Epidermal melanocyte (primary cell): ENCODE data around the gene CSNK2A1.
A peak's percentile ranks its signal among the peaks of the same experiment; 100 is the strongest.

Source experiments
- DNase-seq: peaks from one replicate; pipeline ENCODE4 v3.0.0; 2011; ENCODE audit warnings: low spot score; ENCODE audit not compliant: insufficient read length

CSNK2A1 gene

DNA sequence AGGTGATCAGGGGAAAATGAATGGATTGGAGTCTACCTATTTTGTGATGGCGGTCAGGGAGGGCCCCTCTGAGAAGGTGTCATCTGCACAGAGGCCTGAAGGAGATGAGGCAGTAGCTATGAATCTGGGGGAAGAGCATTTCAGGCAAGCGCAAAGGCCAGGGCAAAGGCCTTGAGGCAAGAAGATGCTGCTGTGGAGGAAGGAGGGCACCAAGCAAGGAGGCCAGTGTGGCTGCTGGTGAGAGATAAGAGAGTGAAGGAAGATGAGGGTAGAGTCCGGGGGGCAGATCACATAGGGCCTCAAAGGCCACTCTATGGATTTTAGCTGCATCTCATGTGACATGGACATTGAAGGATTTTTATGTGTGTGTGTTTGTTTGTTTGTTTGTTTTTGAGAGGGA lies 20.6 kb upstream of the CSNK2A1 start:
- DNase-seq: no peak

DNA sequence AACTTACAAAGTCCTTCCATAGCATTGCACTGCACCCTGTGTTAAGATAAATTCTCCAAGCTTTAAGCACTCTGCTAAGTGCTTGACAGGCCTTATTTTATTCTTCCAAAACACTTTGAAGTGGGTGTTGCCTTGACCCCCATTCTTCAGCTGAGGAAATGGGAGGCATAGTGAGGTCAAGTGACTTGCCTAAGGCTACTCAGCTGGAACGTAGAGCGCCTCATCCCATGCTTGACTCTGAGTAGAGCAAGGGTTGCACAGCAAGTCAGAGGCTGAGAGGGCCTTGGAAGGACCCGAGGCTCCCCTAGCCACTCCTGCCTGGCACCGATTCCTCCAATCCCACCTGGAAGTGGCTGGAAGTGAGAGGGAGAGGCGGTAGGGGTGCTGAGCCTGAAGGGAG lies 19.6 kb upstream of the CSNK2A1 start:
- no peak for DNase-seq

DNA sequence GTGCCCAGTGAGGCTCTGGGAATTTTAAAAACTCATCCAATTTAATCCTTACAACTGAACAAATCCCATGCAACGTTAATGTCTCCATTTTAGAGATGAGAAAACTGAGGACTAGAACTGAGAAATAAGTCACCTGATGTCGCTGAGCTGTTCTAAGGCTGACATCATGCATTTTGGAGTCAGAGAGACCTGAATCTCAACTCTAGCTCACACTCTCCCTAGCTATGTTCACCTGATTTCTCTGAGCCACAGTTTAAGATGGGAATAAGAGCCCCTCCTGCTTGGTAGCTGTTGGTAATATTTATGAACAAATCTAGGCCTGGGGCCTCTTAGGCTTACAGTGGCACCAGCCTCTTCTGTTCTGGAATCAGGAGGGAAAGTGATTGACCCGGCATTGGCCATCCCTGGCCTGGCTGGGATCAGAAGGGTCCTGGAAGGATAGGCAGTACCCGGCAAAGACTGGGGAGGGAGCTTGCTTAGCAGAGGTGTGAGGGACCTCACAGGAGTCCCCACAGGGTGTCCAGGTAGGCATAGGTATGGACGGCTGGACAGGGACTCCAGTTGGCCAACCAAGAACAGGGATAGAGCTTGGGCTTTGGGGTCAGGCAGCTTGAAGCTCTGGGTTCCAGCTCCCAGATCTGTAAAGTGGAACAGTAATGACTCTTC lies 18.8 kb upstream of the CSNK2A1 start:
- DNase-seq: no peak

DNA sequence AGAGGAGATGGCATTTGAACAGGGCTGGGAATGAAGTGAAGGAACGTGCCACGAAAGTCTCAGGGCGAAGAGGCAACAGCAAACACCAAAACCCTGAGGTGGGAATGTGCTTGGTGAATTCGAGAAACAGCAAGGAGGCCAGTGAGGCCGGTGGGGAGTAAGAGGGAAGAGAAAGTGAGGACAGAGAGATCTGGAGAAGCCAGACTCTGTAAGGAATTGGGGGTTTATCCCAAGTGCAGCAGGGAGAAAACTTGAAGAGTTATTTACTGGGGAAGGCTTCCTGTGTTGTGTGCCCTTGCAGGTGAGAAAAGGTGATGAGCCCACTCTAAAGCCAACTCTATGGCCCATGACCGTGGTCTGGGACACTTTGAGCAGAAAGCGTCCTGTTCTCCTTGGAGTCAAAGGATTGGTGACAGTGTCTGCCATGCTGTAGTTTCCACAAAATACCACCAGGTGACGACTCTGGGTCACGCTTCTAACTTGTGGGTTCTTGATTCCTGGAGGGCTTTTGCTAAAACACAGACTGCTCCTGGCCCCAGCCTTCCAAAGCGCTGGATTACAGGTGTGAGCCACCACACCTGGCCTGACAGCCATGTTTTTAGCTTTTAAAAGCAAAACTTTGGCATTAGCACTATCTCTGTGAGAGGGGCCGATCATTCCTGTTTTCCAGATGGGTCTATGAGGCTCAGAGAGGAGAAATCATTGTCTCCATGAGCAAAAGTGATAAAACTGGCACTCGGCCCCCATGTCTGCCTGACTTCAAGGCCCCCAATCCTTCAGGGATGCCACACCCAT lies 18.0 kb upstream of the CSNK2A1 start:
- DNase-seq: peak; percentile 76

DNA sequence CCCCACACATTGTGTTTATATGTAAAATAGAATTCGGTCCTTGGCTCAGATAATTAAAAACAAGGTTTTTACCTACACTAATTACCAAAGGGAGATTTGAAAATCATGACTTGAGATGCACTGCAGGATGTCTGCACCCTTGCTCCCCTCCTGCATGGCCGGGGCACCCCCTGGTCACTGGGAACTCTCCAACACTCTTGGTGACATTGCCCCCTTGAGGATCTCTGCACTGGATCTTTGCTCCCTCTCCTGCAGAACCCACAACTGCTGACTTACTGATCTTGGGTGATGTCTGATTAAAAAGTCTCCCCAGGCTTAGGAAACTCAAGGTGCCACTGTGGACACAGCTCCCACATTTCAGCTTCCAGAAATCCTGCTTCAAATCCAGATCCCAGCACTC lies 17.1 kb upstream of the CSNK2A1 start:
- DNase-seq: no peak

DNA sequence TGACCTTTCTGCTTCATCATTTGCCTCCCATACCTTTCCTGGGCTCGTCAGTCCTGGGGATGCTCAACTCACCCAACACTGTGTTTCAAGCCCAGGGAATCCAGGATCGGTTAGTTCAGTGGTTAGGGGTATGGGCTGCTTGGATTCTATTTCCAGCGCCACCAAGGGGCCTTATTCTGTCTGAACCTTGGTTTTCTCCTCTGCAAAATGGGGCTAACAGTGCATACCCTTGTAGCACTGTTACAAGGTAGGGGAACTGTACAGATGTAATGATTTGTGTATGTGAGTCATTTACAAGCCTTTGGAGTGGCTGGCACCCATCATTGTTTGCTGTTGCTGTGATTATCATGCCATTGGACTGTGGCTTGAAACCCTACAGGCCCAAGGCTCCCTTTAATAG lies 14.5 kb upstream of the CSNK2A1 start:
- DNase-seq: no peak

DNA sequence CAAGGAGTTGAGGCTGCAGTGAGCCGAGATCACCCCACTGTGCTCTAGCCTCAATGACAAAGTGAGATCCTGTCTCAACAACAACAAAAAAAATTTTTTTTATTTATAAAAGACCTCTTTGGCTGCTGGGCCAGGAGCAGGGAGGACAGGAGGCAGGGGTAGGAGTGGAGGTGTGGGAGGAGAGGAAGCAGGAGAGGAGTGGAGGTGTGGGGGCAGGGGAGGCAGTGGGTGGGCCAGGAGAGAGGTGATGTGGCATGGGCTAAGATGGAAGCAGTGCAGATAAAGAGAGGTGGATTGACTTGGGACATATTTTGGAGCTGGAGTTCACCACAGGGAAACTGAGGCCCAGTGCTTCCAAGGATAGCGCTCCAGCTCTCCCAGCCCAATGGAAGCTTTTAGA lies 13.4 kb upstream of the CSNK2A1 start:
- no peak for DNase-seq

DNA sequence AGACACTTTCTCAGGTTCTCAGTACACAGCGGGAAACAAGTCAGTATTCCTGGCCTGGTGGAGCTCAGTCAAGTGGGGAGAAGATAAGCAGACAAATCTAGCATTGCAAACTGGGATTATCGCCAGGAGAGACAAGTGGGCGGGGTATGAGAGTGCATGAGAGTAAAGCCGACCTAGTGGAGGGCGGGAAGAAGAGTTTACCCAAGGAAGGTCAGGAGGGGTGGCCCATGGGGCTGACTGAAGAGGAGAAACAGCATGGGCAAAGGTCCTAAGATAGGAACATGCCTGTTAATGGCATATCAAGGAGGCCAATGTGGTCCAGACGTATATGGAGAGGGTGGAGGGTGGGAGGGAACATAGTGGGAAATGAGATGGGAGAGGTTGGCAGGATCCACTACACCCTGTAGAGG lies 12.4 kb upstream of the CSNK2A1 start:
- DNase-seq: no peak

DNA sequence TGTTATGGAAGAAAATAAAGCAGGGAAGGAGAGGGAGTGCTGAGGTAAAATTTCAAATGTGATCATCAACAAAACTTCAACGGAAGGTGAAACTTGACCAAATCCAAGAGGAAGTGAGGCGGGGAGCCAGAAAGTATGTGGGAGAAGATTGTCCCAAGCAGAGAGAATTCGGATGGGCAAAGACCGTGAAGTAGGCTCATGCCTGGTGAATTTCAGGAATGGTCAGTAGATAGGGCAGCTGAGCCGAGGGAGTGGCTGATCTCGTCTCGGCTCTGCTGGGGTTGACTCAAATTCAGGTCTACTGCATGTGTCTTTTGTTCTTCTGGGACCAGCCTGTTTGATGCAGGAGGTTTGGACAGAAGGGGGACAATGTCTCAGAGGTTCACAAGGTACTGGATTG lies 7.0 kb upstream of the CSNK2A1 start:
- DNase-seq: no peak

DNA sequence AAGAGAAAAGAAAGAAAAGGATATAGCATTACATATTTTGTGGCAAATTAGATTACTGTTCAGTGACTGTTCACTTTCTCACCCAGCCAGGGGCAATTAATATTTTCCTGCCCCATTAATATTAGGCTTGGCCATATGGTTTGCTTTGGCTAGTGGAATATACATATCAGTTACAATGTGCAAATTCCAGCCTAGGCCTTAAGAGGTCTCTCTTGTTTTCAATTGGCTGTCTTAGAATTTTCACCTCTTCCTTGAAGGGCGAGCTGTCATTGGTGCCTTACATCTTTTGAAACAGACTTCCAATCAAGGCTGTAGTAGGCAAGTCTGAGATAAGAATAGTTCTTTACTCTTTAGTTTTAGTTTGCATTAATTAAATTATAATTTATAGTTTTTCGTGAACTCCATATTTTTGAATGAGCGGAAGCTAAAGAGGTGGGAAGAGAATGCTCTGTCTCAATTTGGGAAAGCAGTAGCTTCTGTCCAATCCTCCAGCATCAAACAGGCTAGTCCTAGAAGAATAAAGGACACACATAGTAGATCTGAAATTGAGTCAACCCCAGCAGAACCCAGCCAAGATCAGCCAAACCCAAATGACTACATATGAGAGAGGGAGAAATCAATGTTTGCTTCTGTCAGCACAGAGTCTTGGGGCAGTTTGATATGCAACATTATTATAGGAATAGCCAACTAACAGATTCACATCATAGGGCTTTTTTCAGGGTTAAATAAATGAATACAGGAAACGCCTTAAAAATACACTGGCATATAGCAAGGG lies 6.3 kb upstream of the CSNK2A1 start:
- no peak for DNase-seq

DNA sequence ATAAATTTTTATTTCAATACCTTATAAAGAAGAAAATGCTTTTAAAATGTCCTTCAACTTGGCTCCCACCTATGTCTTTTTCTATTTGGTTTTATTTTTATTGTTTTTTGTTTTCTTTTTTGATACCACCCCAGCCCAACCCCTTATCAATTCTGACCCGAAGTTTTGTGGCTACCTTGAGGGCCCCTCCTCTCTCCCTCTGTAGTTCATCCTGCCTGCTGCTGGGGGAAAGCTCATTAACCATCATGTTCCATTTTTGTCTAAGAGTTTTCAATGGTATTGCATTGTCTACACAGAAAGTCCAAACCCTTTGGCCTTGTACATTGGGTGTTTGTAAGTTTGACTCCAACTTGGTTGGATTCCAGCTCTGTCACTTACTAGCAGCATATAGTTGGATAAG lies 5.3 kb upstream of the CSNK2A1 start:
- no peak for DNase-seq

DNA sequence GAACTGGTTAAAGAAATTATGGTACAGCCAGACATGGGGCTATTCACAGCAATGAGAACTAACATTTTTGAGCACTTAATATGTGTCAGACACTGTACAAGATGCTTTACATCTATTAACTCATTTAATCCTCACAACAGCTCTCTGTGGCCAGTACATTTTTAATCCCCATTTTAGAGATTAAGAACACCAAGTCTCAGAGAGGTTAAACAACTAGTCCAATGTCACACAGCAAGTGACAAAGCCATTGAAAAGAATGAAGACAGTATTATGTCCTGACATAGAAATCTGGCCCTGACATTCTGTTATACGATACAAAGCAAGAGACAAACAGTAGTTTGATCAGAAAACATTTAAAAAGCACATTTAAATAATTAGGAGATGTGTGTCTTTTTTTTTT lies 3.8 kb upstream of the CSNK2A1 start:
- no peak for DNase-seq

DNA sequence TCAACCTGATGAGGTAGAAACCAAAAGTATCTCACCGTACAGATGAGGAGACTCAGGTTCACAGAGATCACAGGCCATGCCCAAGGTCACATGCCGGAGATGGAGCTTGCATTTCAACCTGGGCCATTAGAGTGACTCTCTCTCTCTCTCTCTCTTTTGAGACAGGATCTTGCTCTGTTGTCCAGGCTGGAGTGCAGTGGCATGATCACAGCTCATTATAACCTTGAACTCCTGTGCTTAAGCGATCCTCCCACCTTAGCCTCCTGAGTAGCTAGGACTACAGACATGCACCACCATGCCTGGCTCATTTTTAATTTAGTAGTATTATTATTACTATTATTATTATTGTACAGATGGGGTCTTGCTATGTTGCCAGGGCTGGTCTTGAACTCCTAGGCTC lies 2.8 kb upstream of the CSNK2A1 start:
- DNase-seq: no peak

DNA sequence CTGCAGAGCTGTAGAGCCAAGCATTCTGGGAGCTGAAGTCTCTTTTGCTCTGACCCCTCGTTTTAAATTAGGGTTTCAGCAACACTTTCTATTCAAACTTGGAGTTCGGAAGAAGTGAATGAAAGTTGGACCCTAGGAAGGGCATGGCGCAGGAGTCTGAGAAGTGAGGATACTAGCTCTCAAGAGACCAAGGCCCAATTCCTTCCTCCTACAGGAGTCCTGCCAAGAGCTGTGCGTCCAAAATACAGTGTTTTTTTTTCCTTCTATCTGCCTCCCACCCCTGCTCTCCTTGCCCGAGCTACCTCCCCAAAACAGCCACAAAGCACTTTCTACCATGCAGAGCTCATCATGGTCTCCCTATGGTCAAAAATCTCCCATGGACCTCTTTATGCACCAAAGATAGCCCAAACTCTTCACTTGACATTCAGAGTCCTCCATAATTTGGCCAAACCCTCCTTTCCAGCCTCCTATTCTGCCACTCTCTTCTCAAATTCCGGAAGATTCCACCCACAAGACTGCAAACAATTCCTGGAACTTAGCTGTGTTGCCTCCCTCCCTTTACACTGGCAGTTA lies 649 bp upstream of the CSNK2A1 start:
- DNase-seq: no peak

DNA sequence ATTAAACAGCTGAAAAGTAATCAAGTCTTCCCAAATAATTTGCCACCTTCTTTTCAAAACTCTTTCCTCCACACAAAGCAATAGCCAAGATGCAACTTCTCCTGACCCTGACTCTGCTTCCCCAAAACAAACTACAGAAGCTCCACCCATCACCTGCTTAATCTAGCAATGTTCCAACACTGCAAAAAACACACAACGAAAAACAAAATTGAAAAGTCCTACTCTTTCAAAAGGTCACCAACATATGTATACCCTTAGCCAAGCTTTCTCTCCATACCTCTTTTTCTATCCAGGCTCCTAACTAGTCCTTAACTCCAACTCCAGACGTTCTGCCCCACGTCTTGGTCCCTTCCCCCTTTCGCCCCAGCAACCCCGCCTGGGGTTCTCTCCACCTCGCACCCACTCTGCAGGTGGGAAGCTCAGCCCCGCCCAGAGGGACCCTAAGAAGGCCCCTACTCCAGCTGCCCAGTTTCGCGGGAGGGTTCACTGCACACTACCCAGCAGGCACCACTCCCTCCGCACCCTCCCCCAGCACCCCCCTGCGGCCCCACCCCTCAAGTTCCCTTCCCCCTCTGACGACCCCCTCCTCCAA lies 717 bp downstream of the CSNK2A1 start:
- DNase-seq: no peak

DNA sequence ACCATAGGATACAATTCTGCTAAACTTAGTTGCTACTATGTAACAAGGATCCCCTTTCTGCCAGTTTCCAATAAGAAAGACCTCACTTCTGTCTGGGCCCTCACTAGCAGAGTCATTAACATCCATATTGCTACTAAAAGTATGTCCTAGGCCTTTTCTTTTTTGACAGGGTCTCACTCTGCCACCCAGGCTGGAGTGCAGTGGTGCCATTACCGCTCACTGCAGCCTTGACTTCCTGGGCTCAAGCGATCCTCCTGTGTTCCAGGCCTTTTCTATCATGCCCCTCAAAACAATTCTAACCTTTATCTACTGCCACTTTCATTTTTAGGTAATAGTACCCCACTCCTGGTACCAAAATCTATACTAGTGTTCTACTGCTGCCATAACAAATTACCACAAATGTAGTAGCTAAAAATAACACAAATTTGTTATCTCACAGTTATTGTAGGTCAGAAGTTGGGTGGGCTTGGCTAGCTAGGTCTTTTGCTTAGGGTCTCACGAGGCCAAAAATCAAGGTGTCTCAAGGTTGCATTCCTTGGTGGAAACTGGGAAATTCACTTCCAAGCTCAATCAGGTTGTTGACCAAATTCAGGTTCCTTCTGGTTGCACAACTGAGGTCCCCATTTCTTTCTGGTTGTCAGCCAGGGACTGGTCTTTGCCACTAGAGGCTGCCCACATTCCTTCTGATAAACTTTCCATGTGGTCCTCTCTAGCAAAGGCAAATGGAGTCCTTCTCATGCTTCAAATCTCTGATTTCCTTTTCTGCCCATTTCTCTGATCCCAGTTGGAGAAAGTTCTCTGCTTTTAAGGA lies 3.0 kb downstream of the CSNK2A1 start:
- DNase-seq: no peak

DNA sequence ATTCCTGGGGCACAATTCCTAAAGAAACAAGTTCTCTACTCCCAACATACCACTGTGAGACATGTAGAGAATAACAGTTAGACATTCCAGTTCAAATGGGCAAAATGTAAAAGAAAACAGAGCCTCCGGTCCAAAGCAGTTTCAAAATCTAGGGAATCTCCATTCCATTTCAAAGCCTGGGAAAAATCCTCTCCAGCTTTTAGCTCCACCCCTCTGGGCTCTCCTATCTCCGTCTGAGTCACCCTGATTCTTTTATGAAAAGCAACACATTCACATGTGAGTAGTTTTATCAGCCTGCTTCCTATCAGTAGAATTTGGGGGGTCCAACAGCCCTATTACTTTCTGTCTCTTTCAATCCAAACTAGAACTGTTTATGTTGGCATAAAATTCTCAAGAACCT lies 3.7 kb downstream of the CSNK2A1 start:
- no peak for DNase-seq

DNA sequence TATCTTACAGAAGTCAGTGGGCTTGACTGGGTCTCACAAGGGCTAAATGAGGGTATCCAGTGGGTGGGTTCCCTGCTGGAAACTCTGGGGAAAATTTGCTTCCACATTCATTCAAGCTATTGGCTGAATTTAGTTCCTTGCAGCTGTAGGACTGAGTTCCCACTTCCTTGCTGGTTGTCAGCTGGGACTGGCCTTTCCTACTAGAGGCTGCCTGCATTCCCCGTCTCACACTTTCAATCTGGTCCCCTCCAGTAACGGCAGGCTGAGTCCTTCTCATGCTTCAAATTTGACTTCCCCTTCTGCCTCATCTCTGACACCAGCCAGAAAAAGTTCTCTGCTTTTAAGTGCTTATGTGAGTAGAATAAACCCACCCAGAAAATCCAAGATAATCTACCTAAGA lies 4.4 kb downstream of the CSNK2A1 start:
- DNase-seq: no peak

DNA sequence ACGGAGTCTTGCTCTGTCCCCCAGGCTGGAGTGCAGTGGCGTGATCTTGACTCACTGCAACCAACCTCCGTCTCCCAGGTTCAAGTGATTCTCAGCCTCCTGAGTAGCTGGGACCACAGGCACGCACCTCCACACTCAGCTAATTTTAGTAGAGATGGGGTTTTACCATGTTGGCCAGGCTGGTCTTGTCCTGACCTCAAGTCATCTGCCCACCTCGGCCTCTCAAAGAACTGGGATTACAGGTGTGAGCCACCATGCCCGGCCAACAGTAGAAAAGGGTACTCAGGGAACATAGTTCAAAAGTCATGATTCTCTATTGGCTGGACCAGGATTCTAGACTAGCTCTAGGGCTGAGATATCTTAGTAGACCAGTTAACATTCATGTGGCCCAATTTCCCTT lies 5.6 kb downstream of the CSNK2A1 start:
- DNase-seq: no peak

DNA sequence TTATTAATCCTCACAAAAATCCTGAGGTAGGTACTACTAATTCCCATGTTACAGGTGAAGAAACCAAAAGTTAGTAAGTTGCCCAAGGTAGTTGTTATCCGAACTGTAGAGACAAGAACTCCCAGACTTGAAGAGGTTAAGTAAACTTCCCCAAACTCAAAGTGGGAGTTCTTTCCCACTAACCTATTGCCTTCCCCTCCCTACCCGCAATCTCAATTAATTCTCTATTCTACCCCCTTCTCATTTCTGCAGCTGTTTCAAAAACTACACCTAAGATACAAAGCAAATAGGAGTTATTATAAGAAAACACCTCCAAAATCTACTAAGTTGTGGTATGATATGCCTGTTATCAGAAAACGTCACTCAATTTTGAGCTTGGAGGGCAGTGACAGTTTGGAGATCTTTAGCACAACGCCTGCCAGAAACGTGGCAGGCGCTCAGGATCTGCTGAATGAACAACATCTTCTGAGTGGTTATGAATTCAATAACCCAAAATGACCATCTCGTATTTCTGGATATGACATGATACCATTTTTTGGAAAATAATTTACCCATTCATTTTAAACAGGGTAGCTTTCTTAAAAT lies 7.1 kb downstream of the CSNK2A1 start:
- no peak for DNase-seq

DNA sequence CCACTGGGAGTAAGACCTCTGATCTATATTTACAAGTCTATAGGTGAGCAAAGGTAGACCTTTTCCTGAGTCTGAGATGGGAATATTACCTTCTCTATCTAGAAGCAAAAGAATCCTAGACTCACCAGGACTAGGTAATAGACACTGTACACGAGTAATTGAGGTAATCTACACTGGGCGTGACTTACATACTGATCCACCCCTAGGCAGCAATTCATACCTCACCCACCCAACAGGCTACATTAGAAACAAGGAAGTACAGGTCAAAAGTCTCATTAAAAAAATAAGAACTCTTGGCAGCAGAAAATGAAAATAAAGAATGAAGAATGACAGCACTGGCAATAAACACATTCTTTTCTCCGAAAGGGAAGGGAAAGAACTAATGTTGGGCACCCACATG lies 7.6 kb downstream of the CSNK2A1 start:
- no peak for DNase-seq
